DMS53 treated with DMSO at 0.1 percent for 48 hours (cell line): Measurements from ENCODE around the gene AARS2.

ENCODE experiments used
- DNase-seq: peaks from one replicate; lab custom pipeline; 2025; ENCODE audit not compliant: unreplicated experiment; lab: John Stamatoyannopoulos, UW

Gene AARS2

GRCh38 chr6:44250718-44251123 is 62.4 kb downstream of the AARS2 start:
- DNase-seq = no peak

- no peak for DNase-seq
Observed at GRCh38 chr6:44250067-44250717, 63.0 kb downstream of the AARS2 start.
